ENCODE results near the gene KRT74.

Gene KRT74

GRCh38 chr12:52519826-52520662, 53.6 kb downstream of the KRT74 start, which contains the start of gene KRT5:
KRT5 (minus strand) TSS chr12:52520394; CDS start chr12:52520296, 98 bp downstream.
- no peaks in the 10 kb centered on the region for H3K9me3 ChIP-seq (ENCODE audit: low read length)
- no peaks in the 10 kb centered on the region for H4K20me1 ChIP-seq (ENCODE audit: insufficient read depth, low read length)
- no peak within 1 kb of the TSS for H3K4me3 ChIP-seq (ENCODE audit: low read depth, low read length, poor library complexity, severe bottlenecking)
- no peaks in the 10 kb centered on the region for H3F3A ChIP-seq (ENCODE audit: insufficient read depth, low read length)
- H3K27ac ChIP-seq (ENCODE audit: low read depth, low read length, poor library complexity, severe bottlenecking): no peak within 1 kb of the TSS
- no peak within 1 kb of the TSS for H2AFZ ChIP-seq (ENCODE audit: low read length)
- H3K27me3 ChIP-seq (ENCODE audit: insufficient read depth, low read length): 0 out of 2 replicates have a peak, but pooled peaks cover 5% of the 10 kb centered on the region
- H3K79me2 ChIP-seq (ENCODE audit: insufficient read depth, low read length): no peaks in the 10 kb centered on the region
- no peaks in the 10 kb centered on the region for H3K36me3 ChIP-seq (ENCODE audit: insufficient read depth, low read length)
- no peak within 1 kb of the TSS for H3K9ac ChIP-seq (ENCODE audit: low read length)
- H3K9me2 ChIP-seq (ENCODE audit: low read depth, low read length): no peaks in the 10 kb centered on the region
- TF ChIP-seq, protein P1, sequence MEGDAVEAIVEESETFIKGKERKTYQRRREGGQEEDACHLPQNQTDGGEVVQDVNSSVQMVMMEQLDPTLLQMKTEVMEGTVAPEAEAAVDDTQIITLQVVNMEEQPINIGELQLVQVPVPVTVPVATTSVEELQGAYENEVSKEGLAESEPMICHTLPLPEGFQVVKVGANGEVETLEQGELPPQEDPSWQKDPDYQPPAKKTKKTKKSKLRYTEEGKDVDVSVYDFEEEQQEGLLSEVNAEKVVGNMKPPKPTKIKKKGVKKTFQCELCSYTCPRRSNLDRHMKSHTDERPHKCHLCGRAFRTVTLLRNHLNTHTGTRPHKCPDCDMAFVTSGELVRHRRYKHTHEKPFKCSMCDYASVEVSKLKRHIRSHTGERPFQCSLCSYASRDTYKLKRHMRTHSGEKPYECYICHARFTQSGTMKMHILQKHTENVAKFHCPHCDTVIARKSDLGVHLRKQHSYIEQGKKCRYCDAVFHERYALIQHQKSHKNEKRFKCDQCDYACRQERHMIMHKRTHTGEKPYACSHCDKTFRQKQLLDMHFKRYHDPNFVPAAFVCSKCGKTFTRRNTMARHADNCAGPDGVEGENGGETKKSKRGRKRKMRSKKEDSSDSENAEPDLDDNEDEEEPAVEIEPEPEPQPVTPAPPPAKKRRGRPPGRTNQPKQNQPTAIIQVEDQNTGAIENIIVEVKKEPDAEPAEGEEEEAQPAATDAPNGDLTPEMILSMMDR (IDR thresholded peaks at IDR 0.05; ENCODE audit: low read length): no peak
- no peak for TF ChIP-seq EZH2 (IDR thresholded peaks at IDR 0.05; ENCODE audit: borderline replicate concordance, low read length)
- H3K4me2 ChIP-seq (ENCODE audit: low read length): no peak within 1 kb of the TSS
- no peaks in the 10 kb centered on the region for H3K4me1 ChIP-seq (ENCODE audit: insufficient read depth, low read length, severe bottlenecking)

GRCh38 chr12:52519387-52519703, 54.3 kb downstream of the KRT74 start:
- Histone ChIP-seq H3F3A (ENCODE audit: insufficient read depth, low read length) (no peaks in the 10 kb centered on the region), H3K9ac (ENCODE audit: low read length) (no peak overlapping the region), H3K36me3 (ENCODE audit: insufficient read depth, low read length) (no peaks in the 10 kb centered on the region), H2AFZ (ENCODE audit: low read length) (no peak overlapping the region), H3K27me3 (ENCODE audit: insufficient read depth, low read length) (0 out of 2 replicates have a peak, but pooled peaks cover 5% of the 10 kb centered on the region), H3K4me3 (ENCODE audit: low read depth, low read length, poor library complexity, severe bottlenecking) (no peak overlapping the region), H3K4me1 (ENCODE audit: insufficient read depth, low read length, severe bottlenecking) (no peaks in the 10 kb centered on the region), H3K9me2 (ENCODE audit: low read depth, low read length) (no peaks in the 10 kb centered on the region), H3K27ac (ENCODE audit: low read depth, low read length, poor library complexity, severe bottlenecking) (no peak overlapping the region), H3K79me2 (ENCODE audit: insufficient read depth, low read length) (no peaks in the 10 kb centered on the region), H3K9me3 (ENCODE audit: low read length) (no peaks in the 10 kb centered on the region), H4K20me1 (ENCODE audit: insufficient read depth, low read length) (no peaks in the 10 kb centered on the region), H3K4me2 (ENCODE audit: low read length) (no peak overlapping the region)
- TF ChIP-seq, protein P1 (IDR thresholded peaks at IDR 0.05; ENCODE audit: low read length): no peak
- no peak for TF ChIP-seq EZH2 (IDR thresholded peaks at IDR 0.05; ENCODE audit: borderline replicate concordance, low read length)

GRCh38 chr12:52518574-52519386, 54.9 kb downstream of the KRT74 start:
- Histone ChIP-seq H3K4me3 (ENCODE audit: low read depth, low read length, poor library complexity, severe bottlenecking) (no peak overlapping the region), H3K9me3 (ENCODE audit: low read length) (no peaks in the 10 kb centered on the region), H3K36me3 (ENCODE audit: insufficient read depth, low read length) (no peaks in the 10 kb centered on the region), H3K9ac (ENCODE audit: low read length) (no peak overlapping the region), H3K79me2 (ENCODE audit: insufficient read depth, low read length) (no peaks in the 10 kb centered on the region), H2AFZ (ENCODE audit: low read length) (no peak overlapping the region), H3K27me3 (ENCODE audit: insufficient read depth, low read length) (0 out of 2 replicates have a peak, but pooled peaks cover 3% of the 10 kb centered on the region), H3K27ac (ENCODE audit: low read depth, low read length, poor library complexity, severe bottlenecking) (no peak overlapping the region), H3K9me2 (ENCODE audit: low read depth, low read length) (no peaks in the 10 kb centered on the region), H3K4me1 (ENCODE audit: insufficient read depth, low read length, severe bottlenecking) (no peaks in the 10 kb centered on the region), H3F3A (ENCODE audit: insufficient read depth, low read length) (no peaks in the 10 kb centered on the region), H3K4me2 (ENCODE audit: low read length) (no peak overlapping the region), H4K20me1 (ENCODE audit: insufficient read depth, low read length) (no peaks in the 10 kb centered on the region)
- TF ChIP-seq, protein P1 (IDR thresholded peaks at IDR 0.05; ENCODE audit: low read length): no peak
- TF ChIP-seq EZH2 (IDR thresholded peaks at IDR 0.05; ENCODE audit: borderline replicate concordance, low read length): no peak

Data from OCI-LY1 (cell line).